Osteoblast (primary cell): ENCODE measurements around the gene DCC. TPM values are rescaled to one million over a fixed set of nuclear protein-coding genes. Genes with fewer than 3 reads are reported as not detected.

Experiments used
- DNase-seq: peaks from one replicate; pipeline ENCODE4 v3.0.0; 2011; ENCODE audit warnings: low spot score, mixed read lengths; ENCODE audit not compliant: insufficient read length; ENCODE audit errors: missing footprints
- H2AFZ ChIP-seq: 2 replicates; pipeline ENCODE4 v1.6.0; 2011; ENCODE audit warnings: mild to moderate bottlenecking, low read length
- H3K27ac ChIP-seq: 2 replicates; pipeline ENCODE4 v1.5.1; 2011; ENCODE audit warnings: mild to moderate bottlenecking, low read depth, low read length, moderate library complexity
- H3K27me3 ChIP-seq: 2 replicates; pipeline ENCODE4 v1.6.0; 2012; ENCODE audit warnings: mild to moderate bottlenecking, control low read depth, inconsistent platforms, low read length, moderate library complexity; ENCODE audit not compliant: insufficient read depth
- H3K36me3 ChIP-seq: 2 replicates; pipeline ENCODE4 v1.5.1; 2011; ENCODE audit warnings: mild to moderate bottlenecking, low read length, control low read depth, moderate library complexity; ENCODE audit not compliant: insufficient read depth
- H3K4me1 ChIP-seq: 2 replicates; pipeline ENCODE4 v1.5.1; 2011; ENCODE audit warnings: mild to moderate bottlenecking, low read length, control low read depth, moderate library complexity; ENCODE audit not compliant: insufficient read depth
- H3K4me2 ChIP-seq: 2 replicates; pipeline ENCODE4 v1.6.0; 2011; ENCODE audit warnings: mild to moderate bottlenecking, low read length; ENCODE audit not compliant: insufficient read depth
- H3K4me3 ChIP-seq: fragments of 200-600 bp; sonication (generic); 3 replicates; pipeline ENCODE4 v1.5.1; 2012; ENCODE audit warnings: mild to moderate bottlenecking, low read length, inconsistent platforms; ENCODE audit not compliant: insufficient read depth
- H3K79me2 ChIP-seq: 2 replicates; pipeline ENCODE4 v1.6.0; 2012; ENCODE audit warnings: mild to moderate bottlenecking, low read length, control low read depth, inconsistent platforms; ENCODE audit not compliant: insufficient read depth
- H3K9me3 ChIP-seq: 2 replicates; pipeline ENCODE4 v1.5.1; 2011; ENCODE audit warnings: low read depth, low read length, control low read depth
- H4K20me1 ChIP-seq: 2 replicates; pipeline ENCODE4 v1.6.0; 2012; ENCODE audit warnings: mild to moderate bottlenecking, low read length, control low read depth; ENCODE audit not compliant: insufficient read depth
- CTCF ChIP-seq: IDR thresholded peaks from 2 replicates; pipeline ENCODE4 v1.5.1; 2011; ENCODE audit warnings: mild to moderate bottlenecking, low read depth, low read length, moderate library complexity; ENCODE audit errors: extremely low read depth
- total RNA-seq: library from RNA; depleted of rRNA; stranded (reverse); fragments of >200 nt; gene quantifications from 2 replicates; pipeline ENCODE4 v1.2.3, GENCODE V29; 2012

The DCC gene
- total RNA-seq, 1 donor, result not detected

GRCh38 chr18:52341608-52342381 is 1.8 kb downstream of the DCC start:
- Histone ChIP-seq H3K27me3 (no peaks in the 10 kb centered on the region), H2AFZ (no peak overlapping the region), H3K36me3 (no peaks in the 10 kb centered on the region), H3K9me3 (no peaks in the 10 kb centered on the region), H4K20me1 (no peaks in the 10 kb centered on the region), H3K79me2 (no peaks in the 10 kb centered on the region), H3K4me2 (no peak overlapping the region), H3K4me1 (no peaks in the 10 kb centered on the region), H3K4me3 (no peak overlapping the region), H3K27ac (no peak overlapping the region)
- no peak for DNase-seq
- no peak for TF ChIP-seq CTCF

GRCh38 chr18:52342456-52342855 is 2.5 kb downstream of the DCC start:
- Histone ChIP-seq H3K4me1 (no peaks in the 10 kb centered on the region), H3K4me3 (no peak overlapping the region), H3K27ac (no peak overlapping the region), H3K9me3 (no peaks in the 10 kb centered on the region), H2AFZ (no peak overlapping the region), H3K4me2 (no peak overlapping the region), H4K20me1 (no peaks in the 10 kb centered on the region), H3K36me3 (no peaks in the 10 kb centered on the region), H3K79me2 (no peaks in the 10 kb centered on the region), H3K27me3 (no peaks in the 10 kb centered on the region)
- TF ChIP-seq CTCF, result no peak
- no peak for DNase-seq

- DNase-seq, result peak; percentile 32
- H3K9me3 ChIP-seq, result no peaks in the 10 kb centered on the region
- H3K27me3 ChIP-seq, result no peaks in the 10 kb centered on the region
- no peaks in the 10 kb centered on the region for H3K4me1 ChIP-seq
- no peak overlapping the region for H3K4me2 ChIP-seq
- no peak overlapping the region for H3K27ac ChIP-seq
- H3K36me3 ChIP-seq, result no peaks in the 10 kb centered on the region
- no peak overlapping the region for H2AFZ ChIP-seq
- H3K4me3 ChIP-seq, result no peak overlapping the region
- no peaks in the 10 kb centered on the region for H4K20me1 ChIP-seq
- no peak for TF ChIP-seq CTCF
- H3K79me2 ChIP-seq, result no peaks in the 10 kb centered on the region
Observed at GRCh38 chr18:52343138-52343537, 3.1 kb downstream of the DCC start.

GRCh38 chr18:52343731-52344340 is 3.8 kb downstream of the DCC start:
- no peak for TF ChIP-seq CTCF
- DNase-seq, result no peak
- Histone ChIP-seq H3K9me3 (no peaks in the 10 kb centered on the region), H2AFZ (no peak overlapping the region), H3K36me3 (no peaks in the 10 kb centered on the region), H3K27ac (no peak overlapping the region), H3K79me2 (no peaks in the 10 kb centered on the region), H3K4me1 (no peaks in the 10 kb centered on the region), H3K27me3 (no peaks in the 10 kb centered on the region), H3K4me3 (no peak overlapping the region), H4K20me1 (no peaks in the 10 kb centered on the region), H3K4me2 (no peak overlapping the region)
